ENCODE measurements around the gene SOX5.
"Not testable (repeated sequence)": the region's sequence is repeated elsewhere in the genome, so short reads cannot be mapped to it uniquely, and the experiment has no call there.

Gene SOX5

GRCh38 chr12:23510484-23510883 lies 439.0 kb downstream of the SOX5 start:
- TF ChIP-seq EZH2phosphoT487 (IDR thresholded peaks at IDR 0.05; ENCODE audit: low read length) (no peak), EZH2 (optimal IDR thresholded peaks at IDR 0.05; ENCODE audit: low read depth, low read length) (no peak), CTCF (IDR thresholded peaks at IDR 0.05; ENCODE audit: low read length) (no peak)
- no peaks in the 10 kb centered on the region for H3K9me2 ChIP-seq (replicated peaks; ENCODE audit: insufficient read depth, low read length)
- no peaks in the 10 kb centered on the region for H3F3A ChIP-seq (ENCODE audit: insufficient read depth, low read length)
- H3K9me3 ChIP-seq (replicated peaks; ENCODE audit: insufficient read depth, low read length): no peaks in the 10 kb centered on the region
- H3K4me3 ChIP-seq (ENCODE audit: low read length): no peak overlapping the region
- H3K79me2 ChIP-seq (ENCODE audit: low read length): no peaks in the 10 kb centered on the region
- no peaks in the 10 kb centered on the region for H4K20me1 ChIP-seq (ENCODE audit: insufficient read depth, low read length)
- H3K27ac ChIP-seq (ENCODE audit: low read length): no peak overlapping the region
- no peaks in the 10 kb centered on the region for H3K27me3 ChIP-seq (replicated peaks; ENCODE audit: insufficient read depth, low read length)
- no peak for DNase-seq
- H3K4me1 ChIP-seq (ENCODE audit: low read length): no peaks in the 10 kb centered on the region
- H2AFZ ChIP-seq (ENCODE audit: low read length): no peak overlapping the region
- H3K4me2 ChIP-seq (ENCODE audit: low read depth, low read length): no peak overlapping the region
- no peaks in the 10 kb centered on the region for H3K36me3 ChIP-seq (replicated peaks; ENCODE audit: insufficient read depth, low read length)
- H3K9ac ChIP-seq (ENCODE audit: low read length): no peak overlapping the region

- H3K4me2 ChIP-seq (ENCODE audit: low read depth, low read length); H3K27ac ChIP-seq (ENCODE audit: low read length); H4K20me1 ChIP-seq (ENCODE audit: insufficient read depth, low read length); H3K27me3 ChIP-seq (replicated peaks; ENCODE audit: insufficient read depth, low read length); DNase-seq; H3K9me2 ChIP-seq (replicated peaks; ENCODE audit: insufficient read depth, low read length); H3K4me1 ChIP-seq (ENCODE audit: low read length); H3F3A ChIP-seq (ENCODE audit: insufficient read depth, low read length); H2AFZ ChIP-seq (ENCODE audit: low read length); H3K4me3 ChIP-seq (ENCODE audit: low read length); H3K9me3 ChIP-seq (replicated peaks; ENCODE audit: insufficient read depth, low read length); H3K79me2 ChIP-seq (ENCODE audit: low read length); H3K9ac ChIP-seq (ENCODE audit: low read length); H3K36me3 ChIP-seq (replicated peaks; ENCODE audit: insufficient read depth, low read length): not testable (repeated sequence)
Observed at GRCh38 chr12:23509832-23510231, 439.6 kb downstream of the SOX5 start.

- not testable (repeated sequence) for H3K4me2 ChIP-seq (ENCODE audit: low read depth, low read length); H3K36me3 ChIP-seq (replicated peaks; ENCODE audit: insufficient read depth, low read length); H3K27me3 ChIP-seq (replicated peaks; ENCODE audit: insufficient read depth, low read length); H3F3A ChIP-seq (ENCODE audit: insufficient read depth, low read length); H3K4me3 ChIP-seq (ENCODE audit: low read length); H3K4me1 ChIP-seq (ENCODE audit: low read length); H3K9ac ChIP-seq (ENCODE audit: low read length); DNase-seq; H4K20me1 ChIP-seq (ENCODE audit: insufficient read depth, low read length); H3K27ac ChIP-seq (ENCODE audit: low read length); H3K79me2 ChIP-seq (ENCODE audit: low read length); H3K9me3 ChIP-seq (replicated peaks; ENCODE audit: insufficient read depth, low read length); H3K9me2 ChIP-seq (replicated peaks; ENCODE audit: insufficient read depth, low read length); H2AFZ ChIP-seq (ENCODE audit: low read length)
Observed at GRCh38 chr12:23507785-23508184, 441.7 kb downstream of the SOX5 start.

GRCh38 chr12:23505736-23506135 lies 443.7 kb downstream of the SOX5 start:
- not testable (repeated sequence) for H3K79me2 ChIP-seq (ENCODE audit: low read length); H2AFZ ChIP-seq (ENCODE audit: low read length); H3K4me2 ChIP-seq (ENCODE audit: low read depth, low read length); H3K27me3 ChIP-seq (replicated peaks; ENCODE audit: insufficient read depth, low read length); H3K9ac ChIP-seq (ENCODE audit: low read length); H3K36me3 ChIP-seq (replicated peaks; ENCODE audit: insufficient read depth, low read length); H3K9me3 ChIP-seq (replicated peaks; ENCODE audit: insufficient read depth, low read length); H3K4me1 ChIP-seq (ENCODE audit: low read length); H3F3A ChIP-seq (ENCODE audit: insufficient read depth, low read length); H4K20me1 ChIP-seq (ENCODE audit: insufficient read depth, low read length); DNase-seq; H3K9me2 ChIP-seq (replicated peaks; ENCODE audit: insufficient read depth, low read length); H3K4me3 ChIP-seq (ENCODE audit: low read length); H3K27ac ChIP-seq (ENCODE audit: low read length)

- no peak overlapping the region for H3K27ac ChIP-seq (ENCODE audit: low read length)
- DNase-seq: no peak
- H3K9me3 ChIP-seq (replicated peaks; ENCODE audit: insufficient read depth, low read length): no peaks in the 10 kb centered on the region
- no peaks in the 10 kb centered on the region for H3K36me3 ChIP-seq (replicated peaks; ENCODE audit: insufficient read depth, low read length)
- no peaks in the 10 kb centered on the region for H3F3A ChIP-seq (ENCODE audit: insufficient read depth, low read length)
- H3K27me3 ChIP-seq (replicated peaks; ENCODE audit: insufficient read depth, low read length): no peaks in the 10 kb centered on the region
- no peak overlapping the region for H3K4me3 ChIP-seq (ENCODE audit: low read length)
- H4K20me1 ChIP-seq (ENCODE audit: insufficient read depth, low read length): no peaks in the 10 kb centered on the region
- H2AFZ ChIP-seq (ENCODE audit: low read length): no peak overlapping the region
- no peaks in the 10 kb centered on the region for H3K4me1 ChIP-seq (ENCODE audit: low read length)
- no peak overlapping the region for H3K9ac ChIP-seq (ENCODE audit: low read length)
- no peak overlapping the region for H3K4me2 ChIP-seq (ENCODE audit: low read depth, low read length)
- H3K9me2 ChIP-seq (replicated peaks; ENCODE audit: insufficient read depth, low read length): no peaks in the 10 kb centered on the region
- no peaks in the 10 kb centered on the region for H3K79me2 ChIP-seq (ENCODE audit: low read length)
- TF ChIP-seq CTCF (IDR thresholded peaks at IDR 0.05; ENCODE audit: low read length) (no peak), EZH2 (optimal IDR thresholded peaks at IDR 0.05; ENCODE audit: low read depth, low read length) (no peak), EZH2phosphoT487 (IDR thresholded peaks at IDR 0.05; ENCODE audit: low read length) (no peak)
Observed at GRCh38 chr12:23504641-23505399, 444.6 kb downstream of the SOX5 start.

Measured in MM.1S (cell line).